Measurements from ENCODE around the gene MYO15B. TPM values are rescaled to one million over a fixed set of nuclear protein-coding genes. Genes with fewer than 3 reads are reported as not detected.

Gene MYO15B
- total RNA-seq, 4 donors from 2014 or later: 51.5 to 191 (median 73.5) TPM

GRCh38 chr17:75592348-75593020, 4.9 kb downstream of the MYO15B start:
- no peak for TF ChIP-seq CTCF (IDR thresholded peaks at IDR 0.05; ENCODE audit: low read depth)

GRCh38 chr17:75594499-75595283, 7.1 kb downstream of the MYO15B start:
- no peak for TF ChIP-seq CTCF (IDR thresholded peaks at IDR 0.05; ENCODE audit: low read depth)

- TF ChIP-seq CTCF (IDR thresholded peaks at IDR 0.05; ENCODE audit: low read depth): no peak
Observed at GRCh38 chr17:75595284-75595919, 7.8 kb downstream of the MYO15B start.

- no peak for TF ChIP-seq CTCF (IDR thresholded peaks at IDR 0.05; ENCODE audit: low read depth)
Observed at GRCh38 chr17:75595920-75596313, 8.3 kb downstream of the MYO15B start.

- TF ChIP-seq CTCF (IDR thresholded peaks at IDR 0.05; ENCODE audit: low read depth): no peak
Observed at GRCh38 chr17:75596320-75597087, 8.9 kb downstream of the MYO15B start.

- TF ChIP-seq CTCF (IDR thresholded peaks at IDR 0.05; ENCODE audit: low read depth): no peak
Observed at GRCh38 chr17:75601057-75601987, 13.7 kb downstream of the MYO15B start.

Data from subcutaneous adipose tissue (tissue), 4 donors.